Stimulated activated CD8-positive, alpha-beta memory T cell treated with anti-CD3 and anti-CD28 coated beads, Interleukin-7, amount 100 ng/mL, for 24 hours (primary cell): Measurements from ENCODE around the gene STAM2.
A peak's percentile ranks its signal among the peaks of the same experiment; 100 is the strongest.
"Not testable (repeated sequence)": the region's sequence is repeated elsewhere in the genome, so short reads cannot be mapped to it uniquely, and the experiment has no call there.

Source experiments
- DNase-seq: peaks from one replicate; pipeline ENCODE4 v3.0.0-alpha.2; 2020; ENCODE audit warnings: low read depth

Gene STAM2

DNA sequence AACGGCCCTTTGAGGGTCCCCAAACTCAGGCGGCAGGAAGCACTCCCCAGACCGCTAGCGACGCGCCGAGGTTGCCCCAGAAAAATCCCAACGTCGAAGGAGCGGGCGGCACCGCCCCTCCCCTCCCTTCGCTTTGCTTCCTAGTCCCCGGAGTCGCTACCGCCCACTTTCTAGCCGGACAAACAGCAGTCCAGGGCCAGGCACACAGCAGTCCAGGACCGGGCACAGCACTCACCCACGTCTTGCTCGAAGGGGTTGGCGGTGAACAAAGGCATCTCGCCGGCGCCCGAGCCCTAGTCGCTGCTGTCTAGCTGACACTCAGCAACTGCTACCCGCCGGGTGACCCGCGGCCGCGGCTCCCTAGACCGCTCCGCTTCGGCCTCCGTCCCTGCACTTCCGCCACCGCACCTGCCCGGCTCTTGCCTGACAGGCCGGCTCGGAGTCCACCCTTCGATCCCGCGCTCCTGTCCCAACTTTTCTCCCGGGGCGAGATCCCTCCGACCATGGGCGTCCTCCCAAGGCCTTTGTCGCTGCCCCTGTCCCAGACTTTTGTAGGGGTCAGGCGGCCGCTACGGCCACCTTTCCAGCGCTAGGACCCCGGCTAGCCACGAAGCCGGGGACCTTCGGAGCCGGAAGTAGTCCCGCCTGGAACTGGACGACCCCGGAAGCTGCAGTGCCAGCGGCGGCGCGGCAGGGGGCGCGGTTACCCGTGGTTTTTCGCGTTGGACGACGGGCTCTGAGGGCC is at the start of gene STAM2:
TSS of gene STAM2 (minus strand) at position 396 of the 745 bp plus-strand sequence. CDS start at position 275, 121 bp downstream.
- DNase-seq, result peak; percentile 91

GRCh38 chr2:152223977-152224376 is 48.4 kb upstream of the STAM2 start:
- DNase-seq, result no peak

DNA sequence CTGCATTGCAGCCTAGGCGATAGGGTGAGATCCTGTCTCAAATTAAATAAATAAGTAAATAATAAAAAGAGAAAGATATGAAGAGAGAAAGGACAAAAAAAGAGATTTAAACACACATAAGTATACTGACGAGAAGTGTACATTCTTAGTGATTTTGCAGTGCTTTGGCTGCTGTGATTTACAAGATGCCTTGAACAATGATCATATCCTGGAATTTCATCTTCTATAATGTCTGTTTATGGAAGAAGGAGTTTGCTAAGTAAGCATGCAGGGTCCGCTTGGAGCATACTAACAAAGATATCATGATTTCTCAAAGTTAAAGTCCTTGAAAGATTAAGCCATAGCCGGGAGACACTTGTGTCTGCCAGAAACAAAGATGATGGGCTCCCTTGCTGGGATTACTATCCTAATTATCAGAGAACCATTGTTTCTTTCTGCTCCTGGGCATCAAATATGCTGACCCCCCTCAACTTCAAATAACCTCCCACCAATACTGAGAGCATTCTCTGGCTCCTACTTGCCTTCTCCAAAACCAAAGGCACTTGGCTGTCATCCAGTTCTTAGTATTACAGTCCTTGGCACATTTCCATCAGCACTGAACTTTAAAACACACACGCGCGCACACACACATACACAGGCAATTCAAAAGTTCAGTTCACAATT is 47.5 kb upstream of the STAM2 start:
- DNase-seq, result no peak

DNA sequence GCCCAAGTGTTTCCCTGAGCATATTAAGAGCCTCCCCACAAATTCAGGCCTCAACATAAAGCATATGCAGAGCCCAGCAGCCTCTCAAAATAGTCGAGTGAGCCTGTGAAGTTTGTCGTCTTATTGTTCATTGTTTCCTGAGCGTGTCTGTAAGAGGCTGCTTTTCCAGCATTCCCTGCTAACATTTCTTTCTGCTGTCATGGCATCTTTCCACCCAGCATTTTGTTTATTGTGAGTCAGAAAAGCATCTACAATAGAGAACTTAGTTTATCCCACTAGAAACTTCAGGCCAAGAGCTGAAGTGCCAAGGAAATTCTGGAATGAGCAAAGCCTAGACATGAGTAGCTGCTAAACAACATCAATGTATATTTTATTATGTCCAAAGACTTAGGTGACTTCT is 46.3 kb upstream of the STAM2 start:
- no peak for DNase-seq

DNA sequence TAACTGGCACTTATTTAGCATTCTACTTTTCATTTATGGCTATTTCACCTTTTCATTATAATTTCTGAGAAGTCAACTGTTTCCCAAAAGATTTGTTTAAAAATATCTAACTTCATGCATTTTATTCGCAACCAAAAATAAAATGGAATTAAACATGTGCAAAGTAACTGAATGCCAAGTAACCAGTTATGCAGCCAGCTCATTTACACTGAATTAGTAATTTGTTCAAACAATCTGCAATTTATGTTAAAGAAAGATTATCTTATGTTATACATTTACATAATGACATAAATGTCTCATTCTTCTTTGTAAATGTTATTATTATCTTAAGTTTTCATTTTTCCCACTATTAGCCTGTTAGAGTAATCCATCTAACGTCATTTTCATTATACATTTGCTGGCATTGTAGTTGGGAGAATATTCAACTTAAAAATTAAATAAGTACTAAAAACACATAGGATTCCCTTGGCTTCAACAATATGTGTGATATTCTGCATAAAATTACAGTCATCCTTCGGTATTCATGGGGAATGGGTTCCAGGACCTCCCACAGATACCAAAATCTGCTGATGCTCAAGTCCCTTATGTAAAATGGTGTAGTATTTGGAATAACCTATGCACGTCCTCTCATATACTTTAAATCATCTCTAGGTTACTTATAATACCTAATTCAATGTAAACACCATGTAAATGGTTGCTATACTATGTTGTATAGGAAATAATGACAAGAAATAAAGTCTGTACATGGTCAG is 43.7 kb upstream of the STAM2 start:
- DNase-seq, result no peak

GRCh38 chr2:152201466-152201830 is 25.9 kb upstream of the STAM2 start:
- no peak for DNase-seq

GRCh38 chr2:152200565-152201465 is 25.3 kb upstream of the STAM2 start:
- no peak for DNase-seq

DNA sequence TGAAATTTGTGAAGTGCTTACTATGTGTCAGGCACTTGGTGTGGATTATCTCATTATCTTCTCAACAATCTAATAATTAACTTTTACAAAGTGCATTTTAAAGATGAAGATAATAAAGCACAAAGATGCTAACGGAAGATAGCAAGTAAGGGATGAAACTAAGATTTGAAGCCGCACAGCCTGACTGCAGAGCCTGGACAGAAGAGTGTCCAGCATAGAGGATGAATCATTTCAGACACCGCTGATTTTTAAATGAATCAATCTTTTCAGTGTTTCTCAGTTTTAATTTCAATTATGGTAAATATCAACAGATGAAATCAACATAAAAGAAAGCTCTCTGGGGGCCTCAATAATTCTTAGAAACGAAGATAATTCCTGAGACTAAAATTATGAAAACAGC is 24.5 kb upstream of the STAM2 start:
- no peak for DNase-seq

GRCh38 chr2:152198499-152198898 is 22.9 kb upstream of the STAM2 start:
- DNase-seq, result no peak

DNA sequence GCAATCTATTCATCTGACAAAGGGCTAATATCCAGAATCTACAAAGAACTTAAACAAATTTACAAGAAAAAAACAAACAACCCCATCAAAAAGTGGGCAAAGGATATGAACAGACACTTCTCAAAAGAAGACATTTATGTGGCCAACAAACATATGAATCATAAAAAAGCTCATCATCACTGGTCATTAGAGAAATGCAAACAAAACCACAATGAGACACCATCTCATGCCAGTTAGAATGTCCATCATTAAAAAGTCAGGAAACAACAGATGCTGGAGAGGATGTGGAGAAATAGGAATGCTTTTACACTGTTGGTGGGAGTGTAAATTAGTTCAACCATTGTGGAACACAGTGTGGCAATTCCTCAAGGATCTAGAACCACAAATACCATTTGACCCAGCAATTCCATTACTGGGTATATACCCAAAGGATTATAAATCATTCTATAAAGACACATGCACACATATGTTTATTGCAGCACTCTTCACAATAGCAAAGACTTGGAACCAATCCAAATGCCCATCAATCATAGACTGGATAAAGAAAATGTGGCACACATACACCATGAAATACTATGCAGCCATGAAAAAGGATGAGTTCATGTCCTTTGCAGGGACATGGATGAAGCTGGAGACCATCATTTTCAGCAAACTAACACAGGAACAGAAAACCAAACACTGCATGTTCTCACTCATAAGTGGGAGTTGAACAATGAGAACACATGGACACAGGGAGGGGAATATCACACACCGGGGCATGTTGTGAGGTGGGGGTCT is 22.1 kb upstream of the STAM2 start:
- DNase-seq, result not testable (repeated sequence)

DNA sequence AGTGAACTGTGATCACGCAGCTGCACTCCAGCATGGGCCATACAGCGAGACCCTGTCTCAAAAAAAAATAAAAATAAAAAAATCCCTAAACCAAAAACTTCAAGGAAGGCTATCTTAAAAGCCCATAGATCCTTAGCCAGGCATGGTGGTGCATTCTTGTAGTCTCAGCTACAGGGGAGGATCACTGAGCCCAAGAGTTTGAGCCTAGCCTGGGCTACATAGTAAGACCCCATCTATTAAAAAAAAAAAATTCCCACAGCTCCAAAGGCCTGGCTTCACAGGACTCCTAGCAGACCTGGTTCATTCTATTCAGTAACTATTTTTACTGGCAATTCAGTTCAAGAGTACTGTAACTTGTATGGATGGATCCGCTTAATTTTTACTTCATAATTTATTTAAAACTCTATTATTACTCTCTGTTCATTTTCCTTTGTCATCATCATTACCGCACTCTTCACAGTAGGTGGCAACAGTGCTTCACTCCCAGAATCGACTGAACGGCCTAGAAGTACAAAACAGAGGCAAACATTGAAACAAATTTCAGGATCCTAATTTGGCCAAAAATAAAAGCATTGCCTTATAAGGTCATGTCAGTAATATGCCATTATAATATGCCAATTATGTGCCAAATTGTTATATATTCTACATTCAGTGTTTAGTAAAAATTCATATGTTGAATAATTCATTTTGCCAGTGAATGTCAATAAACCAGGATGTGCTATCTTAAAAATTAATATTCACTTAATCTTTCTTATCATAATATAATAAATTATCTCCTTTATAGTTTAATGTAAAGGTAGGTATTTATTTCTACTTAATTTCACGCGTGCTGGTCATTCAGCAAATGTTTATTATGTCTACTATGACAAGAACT is 14.3 kb upstream of the STAM2 start:
- no peak for DNase-seq

GRCh38 chr2:152186808-152187207 is 11.2 kb upstream of the STAM2 start:
- not testable (repeated sequence) for DNase-seq

DNA sequence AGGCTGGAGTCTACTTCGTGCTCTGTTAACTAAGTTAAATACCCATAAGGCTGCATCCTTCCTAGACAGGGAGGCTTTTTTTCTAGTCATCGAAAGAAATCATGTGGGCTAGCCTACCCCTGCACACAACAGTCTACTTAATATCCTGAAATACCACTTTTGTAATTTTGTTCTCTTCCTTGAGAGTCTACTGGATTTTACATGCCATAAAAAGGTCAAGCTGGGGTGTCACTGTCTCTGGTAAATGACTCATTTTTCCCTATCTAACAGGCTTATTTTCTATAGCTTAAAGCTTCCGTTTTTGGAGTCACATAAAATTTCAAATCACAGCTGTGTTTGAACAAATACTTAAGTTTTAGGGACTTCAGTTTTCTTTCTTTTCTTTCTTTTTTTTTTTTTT is 10.7 kb upstream of the STAM2 start:
- no peak for DNase-seq

GRCh38 chr2:152183401-152184073 is 8.0 kb upstream of the STAM2 start:
- no peak for DNase-seq

- not testable (repeated sequence) for DNase-seq
These were observed 2.1 kb upstream of the STAM2 start for GRCh38 chr2:152177667-152178066.

DNA sequence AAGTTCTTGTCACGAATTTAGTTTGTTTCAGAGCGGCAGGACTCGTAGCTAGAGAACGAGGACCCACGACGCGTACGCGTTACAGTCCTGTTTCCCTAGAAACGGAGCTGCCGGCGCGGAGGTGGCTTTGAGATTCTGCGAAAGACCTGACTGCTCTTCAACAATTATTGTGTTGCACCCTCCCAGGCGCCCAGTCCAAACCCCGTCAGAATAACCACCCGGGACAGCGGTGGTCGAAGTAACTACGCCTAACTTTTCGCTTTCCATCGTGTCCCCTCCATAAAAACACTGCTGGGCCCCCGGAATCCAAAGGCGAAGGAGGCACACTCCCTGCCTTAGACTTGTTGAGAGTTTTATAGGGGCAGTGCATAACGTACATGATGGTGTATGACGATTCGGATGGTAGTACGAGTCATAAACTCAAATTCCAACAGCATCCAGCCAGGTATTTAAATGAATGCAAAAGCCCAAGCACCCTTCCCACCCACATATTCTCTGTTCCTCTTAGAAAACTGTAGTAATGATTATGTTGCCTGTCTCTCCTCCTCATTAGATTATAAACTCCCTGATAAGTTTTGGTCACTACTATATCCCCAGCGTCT is 651 bp upstream of the STAM2 start:
- no peak for DNase-seq

- no peak for DNase-seq
These were observed 573 bp downstream of the STAM2 start for GRCh38 chr2:152175012-152175367.

- no peak for DNase-seq
These were observed 989 bp downstream of the STAM2 start for GRCh38 chr2:152174574-152174973.

DNA sequence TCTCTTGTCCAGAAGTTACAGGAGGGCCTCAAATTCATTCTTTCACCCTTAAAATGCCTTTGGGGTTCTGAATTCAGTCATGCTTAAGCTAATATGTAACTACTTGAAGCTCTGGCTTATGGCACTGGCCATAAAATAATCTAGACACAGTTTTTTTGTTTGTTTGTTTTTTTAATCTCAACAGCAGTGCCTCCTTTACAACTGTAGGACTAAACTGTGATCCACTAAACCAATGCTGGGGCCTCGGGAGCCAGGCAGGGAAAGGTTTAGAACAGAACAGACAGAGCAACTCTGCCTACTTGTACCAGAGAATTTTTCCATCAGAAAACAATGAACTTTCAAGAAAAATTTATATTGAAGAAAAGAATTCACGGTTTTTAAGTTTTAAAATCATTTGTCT is 1.7 kb downstream of the STAM2 start:
- no peak for DNase-seq
